GM19043 (cell line): Measurements from ENCODE around the gene APLP2.

Experiments
- ATAC-seq: cut with Tn5 transposase; IDR thresholded peaks from one replicate; pipeline ENCODE4 v1.9.1; 2021; ENCODE audit warnings: low read depth; ENCODE audit not compliant: unreplicated experiment

Gene APLP2

DNA sequence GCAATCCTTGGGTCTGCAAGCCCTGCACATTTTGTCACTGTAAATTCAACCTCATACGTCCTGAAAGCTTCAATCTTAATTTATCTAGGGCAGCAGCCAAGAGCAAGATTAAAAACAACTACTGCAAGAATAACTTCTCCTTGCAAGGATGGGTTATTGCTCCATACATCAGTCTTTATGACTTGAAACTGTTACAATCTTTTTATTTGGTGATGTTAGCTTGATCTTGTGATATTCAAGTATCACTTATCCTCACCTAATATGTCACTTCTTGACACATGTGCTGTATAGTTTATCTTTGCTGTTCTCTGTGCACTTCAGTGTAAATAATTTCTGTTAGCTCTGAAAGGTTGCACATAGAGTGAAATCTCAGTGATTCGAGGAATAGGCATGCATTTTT lies 14.7 kb upstream of the APLP2 start:
- ATAC-seq = no peak

DNA sequence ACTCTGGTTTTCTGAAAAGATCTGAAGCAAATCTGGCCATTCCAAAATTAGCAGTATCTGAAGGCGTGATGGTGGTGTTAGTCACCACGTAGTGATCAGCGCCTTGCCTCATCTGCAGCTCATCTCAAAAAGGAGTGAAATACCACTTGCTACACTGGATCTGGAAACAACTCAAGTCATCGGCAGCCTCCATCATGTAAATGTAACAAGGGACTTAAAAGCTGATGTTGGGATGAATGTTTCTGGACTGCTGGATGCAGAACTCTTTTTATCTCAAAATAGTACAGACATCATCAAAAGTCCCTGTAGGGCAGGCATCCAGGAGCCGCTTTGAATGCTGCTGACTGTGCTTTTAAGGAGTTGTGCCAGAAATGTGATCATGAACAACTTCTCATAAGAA lies 14.1 kb upstream of the APLP2 start:
- no peak for ATAC-seq

DNA sequence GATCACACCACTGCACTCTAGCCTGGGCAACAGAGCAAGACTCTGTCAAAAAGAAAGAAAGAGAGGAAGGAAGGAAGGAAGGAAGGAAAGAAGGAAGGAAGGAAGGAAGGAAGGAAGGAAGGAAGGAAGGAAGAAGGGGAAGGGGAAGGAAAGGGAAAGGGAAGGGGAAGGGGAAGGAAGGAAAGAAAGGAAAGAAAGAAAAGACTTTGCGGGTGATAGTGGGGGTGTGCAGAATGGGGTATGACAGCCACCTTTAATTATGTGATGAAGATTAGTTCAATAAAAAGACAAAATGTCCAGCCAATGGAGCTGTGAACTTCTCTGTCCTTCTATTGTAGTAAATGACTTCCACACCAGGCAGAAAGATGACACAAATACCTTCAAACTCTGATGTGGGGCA lies 8.7 kb upstream of the APLP2 start:
- no peak for ATAC-seq

DNA sequence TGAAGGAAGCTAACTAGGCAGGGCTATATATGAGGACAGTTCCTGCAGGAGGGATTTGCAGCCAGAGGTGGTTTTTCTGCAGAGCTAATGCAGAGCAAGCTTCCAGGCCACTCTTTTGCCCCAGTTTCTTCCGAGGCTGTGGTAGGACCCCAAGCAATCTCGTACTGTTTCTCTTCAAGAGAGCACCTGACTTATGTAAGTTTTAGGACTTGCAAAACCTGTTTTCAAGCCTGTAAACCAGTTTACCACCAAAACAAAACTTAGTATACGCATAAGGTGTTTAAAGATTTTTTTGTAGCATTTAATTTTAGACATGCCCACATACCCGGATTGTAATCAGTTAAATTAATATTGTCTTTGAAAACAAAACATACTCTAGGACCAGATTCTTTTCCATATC lies 7.7 kb upstream of the APLP2 start:
- no peak for ATAC-seq

DNA sequence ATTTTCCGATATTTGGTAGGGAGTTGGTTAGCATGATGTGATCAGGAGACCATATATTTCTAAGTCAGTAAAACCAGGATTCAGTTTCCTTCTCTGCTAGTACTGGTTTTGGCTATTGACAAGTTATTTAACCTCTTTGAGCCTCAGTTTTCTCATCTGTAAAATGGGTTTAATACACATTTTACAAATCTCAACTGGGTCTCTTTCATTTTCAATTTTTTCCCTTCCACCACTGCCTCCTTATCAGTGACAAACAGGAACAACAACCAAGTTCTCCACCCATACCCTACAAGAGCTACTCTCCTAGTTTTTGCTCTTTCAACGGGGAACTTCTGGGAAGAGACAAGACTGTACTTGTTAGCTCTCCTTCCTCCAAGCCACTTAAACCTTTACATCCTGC lies 6.2 kb upstream of the APLP2 start:
- ATAC-seq = no peak

DNA sequence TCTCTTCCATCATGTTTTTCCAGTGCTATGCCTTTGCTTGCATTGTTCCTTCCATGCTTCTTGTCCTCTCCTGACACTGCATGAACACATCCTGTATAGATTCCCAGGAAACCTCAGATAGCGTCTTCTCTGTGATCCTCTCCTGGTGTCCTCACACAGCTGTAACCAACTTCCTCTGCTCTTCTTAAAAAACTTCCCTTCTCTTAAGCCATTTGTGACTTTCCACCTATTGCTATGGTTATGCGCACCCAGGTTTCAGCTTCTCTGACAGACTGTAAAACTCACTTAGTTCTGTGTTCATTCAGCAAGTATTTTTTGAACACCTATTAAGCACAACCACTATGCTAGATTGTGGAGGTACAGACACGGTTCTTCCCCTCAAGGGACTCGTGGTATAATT lies 5.1 kb upstream of the APLP2 start:
- ATAC-seq = no peak

DNA sequence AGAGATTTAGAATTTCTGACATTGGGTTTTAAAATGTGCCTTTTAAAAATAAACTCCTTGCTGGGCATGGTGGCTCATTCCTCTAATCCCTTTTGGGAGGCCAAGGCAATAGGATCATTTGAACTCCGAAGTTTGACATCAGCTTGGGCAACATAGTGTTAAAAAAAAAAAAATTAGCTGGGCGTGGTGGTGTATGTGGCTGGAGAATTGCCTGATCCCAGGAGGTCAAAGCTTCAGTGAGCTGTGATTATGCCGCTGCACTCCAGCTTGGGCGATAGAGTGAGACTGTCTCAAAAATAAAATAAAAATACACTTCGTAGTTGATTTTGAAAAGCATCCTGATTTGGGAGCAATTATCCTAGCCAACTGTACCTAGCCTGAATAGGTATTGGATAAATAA lies 3.4 kb upstream of the APLP2 start:
- ATAC-seq = no peak

DNA sequence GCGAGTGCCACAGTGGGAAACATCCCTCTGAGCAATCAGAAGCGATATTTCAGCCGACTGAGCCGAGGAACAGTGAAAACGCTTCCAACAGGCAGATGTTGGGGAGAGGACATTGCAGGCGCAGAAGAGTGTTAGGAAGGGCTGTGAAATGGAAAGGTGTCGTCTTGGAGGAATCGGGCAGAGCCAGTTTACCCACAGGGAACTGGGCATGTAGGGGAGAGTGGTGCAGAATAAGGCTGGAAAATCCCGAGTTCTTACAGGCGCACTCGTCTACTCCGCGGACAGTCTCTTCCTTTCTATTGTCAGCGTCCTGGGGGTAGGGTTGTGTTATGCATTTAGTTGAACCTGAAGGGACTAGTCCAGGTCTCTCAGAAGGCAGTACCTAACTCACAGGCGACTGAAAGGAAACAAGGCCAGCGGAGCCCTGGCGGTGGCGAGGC lies 1.1 kb upstream of the APLP2 start:
- no peak for ATAC-seq

DNA sequence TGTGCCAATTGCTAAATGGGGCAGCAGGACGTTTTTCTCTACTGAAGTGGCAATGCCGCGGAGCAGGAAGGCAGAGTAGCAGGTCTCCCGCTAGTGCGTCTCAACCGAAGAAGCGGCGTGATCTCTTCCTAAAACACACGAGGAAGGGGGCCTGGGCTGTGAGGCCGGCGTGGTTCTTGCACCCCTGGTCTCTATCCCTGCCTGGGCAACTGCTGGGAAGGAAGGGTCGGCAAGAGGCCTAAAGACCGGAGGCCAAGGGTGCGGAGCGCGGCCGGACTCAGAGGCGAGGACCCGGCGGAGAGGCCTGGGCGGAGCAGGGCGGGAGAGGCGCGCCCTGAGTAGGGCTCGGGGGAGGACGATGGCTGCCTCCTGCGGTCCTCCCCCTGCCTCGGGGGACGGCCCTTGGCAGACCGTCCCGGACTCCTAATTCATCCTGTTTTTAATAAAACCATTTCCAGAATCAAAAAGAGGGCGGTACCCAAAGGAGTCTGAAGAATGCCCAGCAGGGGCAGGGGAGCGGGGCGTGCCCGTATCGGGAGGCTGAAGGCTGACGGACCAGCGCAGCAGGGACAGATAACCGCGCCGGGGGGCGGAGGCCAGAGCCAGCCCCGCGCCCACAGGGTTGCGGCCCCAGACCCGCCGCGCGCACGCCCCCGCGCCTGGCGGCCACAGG lies 572 bp upstream of the APLP2 start:
- peak; percentile 34 for ATAC-seq

DNA sequence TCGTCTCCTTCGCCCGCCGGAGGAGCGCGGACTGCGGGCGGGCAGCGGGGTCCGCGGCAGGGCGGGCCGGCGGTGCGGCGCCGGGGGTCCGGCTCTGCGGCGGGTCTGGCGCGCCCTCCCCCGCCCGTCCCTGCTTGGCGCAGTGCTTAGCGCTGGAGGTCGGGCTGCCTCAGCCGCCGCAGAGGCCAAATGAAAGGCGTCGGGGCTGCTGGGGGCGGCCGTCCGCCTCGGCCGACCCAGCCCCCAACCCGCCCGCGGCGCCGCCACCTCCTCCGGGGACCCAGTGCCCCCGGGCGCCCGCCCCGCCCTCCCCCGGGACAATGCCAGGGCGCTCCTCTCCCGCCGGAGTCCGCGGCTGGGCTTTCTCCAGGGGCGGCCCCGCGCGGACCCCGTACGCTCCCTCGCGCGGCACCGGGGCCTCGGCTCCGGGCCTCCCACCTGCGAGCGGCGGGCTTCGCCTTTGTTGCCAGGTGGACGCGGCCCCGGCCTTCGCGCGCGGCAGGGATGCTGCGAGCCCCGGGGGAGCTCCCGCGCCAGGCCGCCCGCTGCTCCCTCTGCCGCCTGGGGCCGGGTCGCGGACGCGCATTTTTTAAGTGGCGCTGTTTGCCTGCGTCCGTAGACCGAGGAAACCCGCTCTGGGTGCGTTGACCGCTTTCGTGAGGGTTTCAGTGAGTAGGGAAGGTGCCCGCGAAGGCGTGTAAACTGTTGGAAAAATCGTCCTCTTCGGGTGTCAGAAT lies 583 bp downstream of the APLP2 start:
- peak; percentile 19 for ATAC-seq

DNA sequence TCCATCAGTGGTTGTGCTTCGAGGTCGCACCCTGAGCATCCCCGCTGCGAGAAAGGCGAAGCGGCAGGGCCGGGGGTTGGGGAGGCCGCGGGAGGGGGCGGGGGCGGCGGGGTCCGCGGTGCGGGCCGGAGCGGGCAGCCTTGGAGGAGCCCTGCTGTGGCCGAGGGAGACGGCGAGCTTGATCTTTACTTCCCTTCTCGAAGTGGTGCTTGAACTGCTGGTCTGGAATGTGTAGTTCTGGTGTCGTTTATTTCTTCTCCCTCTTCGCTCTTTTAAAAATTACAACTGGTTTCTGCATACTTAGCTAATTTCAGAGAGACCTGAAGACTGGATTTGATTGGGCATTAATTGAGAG lies 1.1 kb downstream of the APLP2 start:
- no peak for ATAC-seq

DNA sequence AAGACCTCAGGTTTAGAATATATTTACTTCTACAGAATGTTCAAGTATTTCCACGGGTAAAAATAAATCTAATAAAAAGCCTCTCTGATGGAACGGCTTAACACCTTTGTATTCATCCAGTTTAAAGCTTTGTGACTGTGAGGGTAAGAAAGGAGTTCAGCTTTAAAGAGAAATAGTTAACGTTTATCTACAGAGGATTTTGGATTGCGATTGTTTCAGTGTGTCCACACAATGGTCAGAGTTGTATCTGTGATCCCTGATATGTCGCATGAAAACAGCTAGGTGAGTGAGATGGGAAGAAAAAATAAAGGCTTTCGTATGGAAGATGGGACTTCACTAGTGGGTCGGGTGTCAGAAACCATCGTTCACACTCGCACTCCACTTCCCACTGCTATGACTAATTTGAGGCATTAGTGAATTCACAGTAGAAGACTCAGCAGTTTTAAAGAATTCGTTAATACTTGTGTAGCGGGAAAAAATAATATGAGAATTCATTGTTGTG lies 1.6 kb downstream of the APLP2 start:
- ATAC-seq = no peak

DNA sequence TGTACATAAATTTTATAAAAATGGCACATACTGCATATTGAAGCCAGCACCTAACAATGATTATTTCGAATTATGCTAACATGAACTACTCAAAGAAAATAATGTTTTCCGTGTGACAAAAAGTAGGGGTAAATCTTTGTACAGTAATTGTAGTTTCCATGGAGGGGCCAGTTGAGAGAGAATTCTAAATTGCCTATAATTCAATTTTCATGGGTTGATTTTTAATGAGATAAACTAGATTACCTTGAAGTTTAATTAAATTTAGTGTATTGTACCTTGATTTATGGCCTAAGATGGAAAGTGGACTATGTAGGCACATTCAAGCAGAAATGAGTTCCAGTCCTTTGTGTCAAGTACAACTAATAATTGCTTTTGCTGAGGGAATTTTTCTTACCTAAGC lies 5.0 kb downstream of the APLP2 start:
- ATAC-seq = no peak

DNA sequence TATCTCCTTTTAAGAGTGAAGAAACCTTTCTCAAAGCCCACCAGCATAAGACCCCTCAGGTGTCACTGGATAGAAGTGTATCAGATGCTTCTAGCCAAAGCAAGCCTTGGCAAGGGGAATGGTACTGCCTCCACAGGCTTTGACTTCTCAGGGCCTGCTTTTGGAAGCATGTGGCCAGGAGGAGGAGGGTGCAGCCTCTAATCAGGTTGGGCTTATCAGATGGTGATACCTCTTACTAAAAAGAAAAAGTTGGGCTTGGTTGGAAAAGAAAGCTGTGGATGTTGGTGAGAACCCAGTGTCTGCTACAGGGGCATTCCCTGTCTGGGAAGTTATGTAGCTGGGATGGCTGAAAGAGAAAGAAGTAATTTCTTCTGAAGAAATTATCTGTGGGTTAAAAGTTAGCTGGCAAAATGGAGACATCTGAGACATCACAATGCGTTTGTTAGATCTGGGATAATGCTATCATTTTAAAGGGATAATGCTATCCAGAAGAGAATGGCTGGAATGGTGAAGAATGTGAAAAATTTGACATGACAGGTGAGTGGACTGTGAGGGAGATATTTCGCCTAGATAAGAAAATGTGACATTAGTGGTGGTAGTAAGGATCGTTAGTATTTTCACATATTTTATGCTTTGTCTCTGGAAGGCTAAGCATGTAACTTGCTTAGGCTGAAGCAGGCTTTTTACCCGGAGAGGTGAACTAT lies 7.2 kb downstream of the APLP2 start:
- no peak for ATAC-seq

DNA sequence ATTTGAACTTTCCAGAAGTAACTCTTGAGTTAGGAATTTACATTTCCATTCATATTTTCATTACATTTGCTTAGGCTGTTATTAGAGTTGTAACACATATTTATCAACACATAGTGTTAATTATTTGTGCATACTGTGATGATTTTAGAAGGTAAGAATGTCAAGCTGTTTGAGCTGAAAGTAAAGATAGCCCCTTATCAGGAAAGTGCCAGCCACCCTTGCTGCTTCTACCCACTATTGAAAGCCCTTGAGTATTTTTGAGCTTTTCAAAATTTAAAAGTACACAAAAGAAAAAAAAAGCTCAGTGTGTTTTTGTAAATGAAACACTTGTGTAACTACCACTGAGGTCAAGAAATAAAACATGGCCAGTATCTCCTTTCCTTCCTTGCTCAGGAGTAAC lies 8.0 kb downstream of the APLP2 start:
- no peak for ATAC-seq

DNA sequence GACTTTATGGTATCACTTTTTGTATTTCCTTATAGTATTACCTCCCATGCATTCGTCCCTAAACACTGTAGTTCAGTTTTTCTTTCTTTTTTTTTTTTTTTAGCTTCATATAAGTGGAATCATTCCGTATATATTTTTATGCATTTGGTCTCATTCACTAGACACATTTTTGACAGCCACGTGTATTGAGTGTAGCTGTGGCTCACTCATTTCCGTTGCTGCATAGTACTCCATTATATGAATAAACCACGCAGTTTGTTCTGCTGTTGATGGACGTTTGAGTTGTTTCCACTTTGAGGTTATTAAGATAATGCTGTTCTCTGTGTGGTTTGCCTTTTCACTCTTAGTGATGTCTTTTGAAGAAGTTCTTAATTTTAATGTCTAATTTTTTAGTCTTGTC lies 8.4 kb downstream of the APLP2 start:
- no peak for ATAC-seq

DNA sequence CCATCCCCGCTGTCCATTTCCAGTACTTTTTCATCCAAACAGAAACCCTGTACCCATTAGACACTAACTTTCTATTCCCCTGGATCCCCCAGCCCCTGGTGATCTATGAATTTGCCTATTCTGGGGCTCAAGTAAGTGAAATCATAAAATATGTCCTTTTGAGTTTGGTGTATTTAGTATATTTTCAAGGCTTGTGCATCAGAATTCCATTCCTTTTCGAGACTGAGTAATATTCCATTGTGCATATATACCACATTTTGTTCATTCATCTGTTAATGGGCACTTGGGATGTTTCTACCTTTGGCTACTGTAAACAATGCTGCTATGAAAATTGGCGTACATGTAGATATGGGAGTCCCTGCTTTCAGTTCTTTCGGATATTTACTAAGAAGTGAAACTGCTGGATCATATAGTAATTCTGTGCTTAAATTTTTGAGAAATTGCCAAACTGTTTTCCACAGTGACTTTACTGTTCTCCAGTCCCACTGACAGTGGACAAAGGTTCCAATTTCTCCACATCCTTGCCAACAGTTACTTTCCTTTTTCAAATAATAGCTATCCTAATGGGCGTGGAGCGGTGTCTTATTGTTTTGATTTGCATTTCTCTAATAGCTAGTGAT lies 16.1 kb downstream of the APLP2 start:
- no peak for ATAC-seq

DNA sequence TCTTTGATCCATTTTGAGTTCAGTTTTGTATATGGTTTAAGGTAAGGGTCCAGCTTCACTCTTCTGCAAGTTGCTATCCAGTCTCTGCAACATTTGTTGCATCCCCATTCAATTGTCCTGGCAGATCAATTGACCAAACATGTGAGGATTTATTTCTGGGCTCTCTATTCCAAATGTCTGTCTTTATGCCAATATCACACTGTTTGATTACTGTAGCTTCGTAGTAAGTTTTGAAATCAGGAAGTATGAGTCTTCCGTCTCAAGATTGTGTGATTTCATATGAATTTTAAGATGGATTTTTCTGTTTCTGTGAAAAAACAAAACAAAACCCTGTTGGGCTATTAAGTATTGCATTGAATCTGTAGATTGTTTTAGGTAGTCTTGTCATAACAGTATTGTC lies 17.0 kb downstream of the APLP2 start:
- ATAC-seq = no peak

DNA sequence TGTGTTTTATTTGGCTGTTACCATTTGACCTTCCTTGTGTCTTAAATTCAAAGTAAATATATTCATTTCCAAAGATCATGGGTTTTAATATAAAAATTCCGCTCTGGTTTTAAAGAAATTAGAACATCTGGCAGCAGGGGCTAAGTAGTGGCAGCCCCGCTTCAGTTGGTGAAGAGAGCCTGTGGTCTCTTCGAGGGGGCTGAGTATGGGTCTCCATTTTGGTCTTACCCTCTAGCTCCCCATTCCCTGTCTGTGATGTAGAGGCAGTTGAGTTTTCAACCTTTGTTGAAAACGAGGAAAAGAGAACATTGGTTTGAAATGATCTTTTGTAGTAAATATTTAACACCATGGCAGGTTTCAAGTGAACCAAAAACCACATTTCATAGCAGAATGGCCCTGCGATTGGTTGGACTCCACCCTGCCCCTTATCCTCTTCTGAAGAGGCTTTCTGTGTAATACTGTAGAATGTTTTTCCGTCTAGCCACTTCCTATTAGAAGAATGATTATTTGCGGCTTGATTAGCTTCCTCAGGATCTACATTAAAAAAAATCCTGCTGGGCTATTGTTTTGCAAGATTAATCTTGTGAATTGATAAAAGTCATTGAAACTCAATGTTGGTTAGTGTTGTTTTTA lies 17.7 kb downstream of the APLP2 start:
- peak; percentile 98 for ATAC-seq

DNA sequence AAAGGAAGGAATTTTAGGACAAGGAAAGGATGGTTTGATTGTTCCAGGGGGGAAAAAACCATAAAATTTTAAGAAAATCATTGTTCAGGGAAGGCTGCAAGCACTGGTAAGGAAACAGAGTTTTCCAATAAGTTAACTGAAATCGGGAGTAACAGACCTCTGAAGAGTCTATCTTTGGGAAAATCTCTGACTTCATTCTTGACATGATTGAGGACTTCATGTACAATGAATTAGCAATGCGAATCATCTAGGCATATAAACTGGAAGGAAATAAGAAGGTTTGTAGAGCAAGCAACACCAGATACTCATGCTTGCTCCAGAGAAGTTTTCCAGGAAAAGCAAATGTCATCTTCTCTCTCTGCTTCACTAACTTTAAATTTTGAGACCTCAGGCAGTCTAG lies 18.5 kb downstream of the APLP2 start:
- ATAC-seq = no peak
